Mucosa of stomach (tissue), 1 donor: ENCODE measurements around the gene CAP2.

ENCODE experiments used
- H3K27me3 ChIP-seq: one replicate; pipeline ENCODE4 v1.7.0; 2013; ENCODE audit warnings: mild to moderate bottlenecking, low read length; ENCODE audit not compliant: control insufficient read depth, insufficient read depth
- H3K36me3 ChIP-seq: one replicate; pipeline ENCODE4 v1.7.0; 2013; ENCODE audit warnings: low read length; ENCODE audit not compliant: control insufficient read depth, insufficient read depth
- H3K4me1 ChIP-seq: one replicate; pipeline ENCODE4 v1.7.0; 2013; ENCODE audit warnings: mild to moderate bottlenecking, low read length; ENCODE audit not compliant: control insufficient read depth, insufficient read depth
- H3K4me3 ChIP-seq: one replicate; pipeline ENCODE4 v1.7.0; 2013; ENCODE audit warnings: low read length
- H3K9ac ChIP-seq: one replicate; pipeline ENCODE4 v1.7.0; 2013; ENCODE audit warnings: mild to moderate bottlenecking, low read length, moderate library complexity
- H3K9me3 ChIP-seq: one replicate; pipeline ENCODE4 v1.7.0; 2013; ENCODE audit warnings: mild to moderate bottlenecking, low read length, moderate library complexity; ENCODE audit not compliant: control insufficient read depth
- donor health status: Pancreatic carcinoma.

The CAP2 gene

DNA sequence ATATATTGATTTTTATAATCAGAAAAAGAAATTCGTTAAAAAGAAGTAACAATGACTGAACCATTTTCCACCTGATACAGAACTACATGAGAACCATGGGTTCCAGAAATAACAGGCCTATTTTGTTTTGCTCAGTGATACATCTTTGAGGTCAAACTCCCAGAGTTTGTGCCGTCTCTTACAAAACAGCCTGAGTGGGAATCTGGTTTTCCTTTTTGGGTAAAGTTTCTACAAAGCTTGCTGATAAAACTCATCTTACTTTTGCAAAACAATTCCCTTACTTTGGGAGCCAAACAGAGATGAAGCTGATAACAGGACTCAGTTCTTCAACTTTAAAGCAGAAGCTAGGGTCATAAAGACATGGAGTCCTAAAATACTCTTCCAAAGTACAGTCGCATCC is 108.0 kb downstream of the CAP2 start:
- Histone ChIP-seq H3K9me3 (no peaks in the 10 kb centered on the region), H3K9ac (no peak overlapping the region), H3K36me3 (no peaks in the 10 kb centered on the region), H3K4me3 (no peak overlapping the region), H3K27me3 (no peaks in the 10 kb centered on the region), H3K4me1 (no peaks in the 10 kb centered on the region)

DNA sequence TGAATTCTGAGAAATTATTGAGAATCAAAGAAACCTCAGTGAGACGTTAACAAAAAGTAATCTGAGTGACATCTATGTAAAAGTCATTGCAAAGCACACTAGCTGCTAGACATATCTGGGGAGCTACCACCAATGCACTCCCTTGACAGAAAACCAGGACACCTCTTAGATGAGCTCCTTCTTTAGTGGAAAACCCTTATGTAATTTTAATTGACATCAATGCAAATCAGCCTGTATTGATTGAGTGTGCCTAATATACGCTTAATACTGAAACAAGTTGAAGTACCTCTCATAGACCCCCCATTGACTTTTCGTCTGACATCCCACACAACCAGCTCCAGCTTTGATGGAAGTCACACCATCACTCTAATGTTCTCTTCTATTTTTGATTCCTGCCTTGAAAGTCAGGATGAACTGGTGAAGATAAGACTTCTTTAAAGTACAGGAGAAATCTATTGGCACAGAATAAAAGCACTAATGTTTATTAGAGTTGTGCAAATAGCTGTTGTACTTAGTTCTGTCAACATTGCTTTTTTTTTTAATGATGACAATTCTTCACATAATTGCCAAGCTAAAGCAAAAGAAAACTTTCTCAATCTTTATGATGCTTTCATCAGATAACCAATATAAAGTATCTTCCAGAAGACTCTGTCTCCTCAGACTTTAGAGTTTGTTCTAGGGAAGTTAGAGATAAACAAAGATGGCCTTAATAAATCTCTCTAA is 108.7 kb downstream of the CAP2 start:
- Histone ChIP-seq H3K27me3 (no peaks in the 10 kb centered on the region), H3K9me3 (no peaks in the 10 kb centered on the region), H3K4me3 (no peak overlapping the region), H3K4me1 (no peaks in the 10 kb centered on the region), H3K36me3 (no peaks in the 10 kb centered on the region), H3K9ac (no peak overlapping the region)

DNA sequence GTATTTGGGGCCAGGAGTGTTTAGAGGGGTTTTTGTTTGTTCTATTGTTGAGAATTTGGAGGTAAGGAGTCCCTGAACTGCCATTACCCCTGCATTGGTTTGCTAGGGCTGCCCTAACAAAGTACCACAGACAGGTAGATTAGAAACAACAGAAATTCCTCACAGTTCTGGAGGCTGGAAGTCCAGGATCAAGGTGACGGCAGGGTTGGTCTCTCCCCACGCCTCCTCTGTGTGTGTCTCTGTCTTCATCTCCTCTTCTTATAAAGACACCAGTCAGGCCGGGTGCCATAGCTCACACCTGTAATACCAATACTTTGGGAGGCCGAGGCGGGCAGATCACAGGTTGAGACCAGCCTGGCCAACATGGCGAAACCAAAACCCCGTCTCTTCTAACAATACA is 109.7 kb downstream of the CAP2 start:
- Histone ChIP-seq H3K4me3 (no peak overlapping the region), H3K27me3 (no peaks in the 10 kb centered on the region), H3K9ac (no peak overlapping the region), H3K4me1 (no peaks in the 10 kb centered on the region), H3K9me3 (no peaks in the 10 kb centered on the region), H3K36me3 (no peaks in the 10 kb centered on the region)

DNA sequence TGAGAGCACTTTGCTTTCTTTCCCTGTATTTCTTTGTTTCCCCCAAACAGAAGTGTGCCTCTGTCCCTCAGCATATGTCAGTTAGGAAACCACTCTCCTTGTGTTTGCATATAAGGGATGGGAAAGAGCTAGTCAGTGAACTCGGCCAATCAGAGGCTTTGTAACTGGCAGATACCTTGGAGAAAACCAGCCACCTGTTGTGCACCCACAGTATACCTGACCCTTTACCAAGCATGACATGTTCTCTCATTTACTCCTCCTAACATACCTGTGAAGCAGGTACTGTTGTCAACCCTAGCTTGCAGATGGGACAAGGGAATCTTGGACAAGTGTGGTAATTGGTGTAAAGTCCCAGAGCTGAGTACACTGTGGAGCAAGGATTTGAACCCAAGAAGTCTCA is 110.6 kb downstream of the CAP2 start:
- Histone ChIP-seq H3K4me1 (no peaks in the 10 kb centered on the region), H3K9me3 (no peaks in the 10 kb centered on the region), H3K9ac (no peak overlapping the region)

DNA sequence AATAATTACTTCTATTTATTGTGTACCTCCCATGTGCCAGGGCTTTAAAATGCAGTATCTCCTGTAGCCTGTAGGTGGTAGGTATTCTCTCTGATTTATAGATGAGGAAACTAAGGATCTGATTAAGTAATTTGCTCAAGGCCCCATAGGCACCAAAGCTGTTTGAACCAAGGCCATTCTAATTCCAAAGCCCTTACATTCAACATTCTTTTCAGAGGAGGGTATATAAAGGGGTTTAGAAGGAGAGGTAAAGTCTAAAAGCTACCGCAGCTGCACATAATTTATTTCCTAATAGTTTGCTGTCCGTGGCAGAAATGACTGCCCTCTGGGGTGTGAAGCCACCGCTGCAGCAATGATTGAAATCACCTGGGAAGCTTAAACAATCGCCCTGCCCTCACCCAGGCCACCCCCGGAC is 111.7 kb downstream of the CAP2 start:
- H3K36me3 ChIP-seq: no peaks in the 10 kb centered on the region
- no peaks in the 10 kb centered on the region for H3K9me3 ChIP-seq
- H3K4me3 ChIP-seq: no peak overlapping the region
- H3K27me3 ChIP-seq: no peaks in the 10 kb centered on the region
- no peaks in the 10 kb centered on the region for H3K4me1 ChIP-seq
- no peak overlapping the region for H3K9ac ChIP-seq

More for the DNA sequence above, 110.6 kb downstream of the CAP2 start:
- Histone ChIP-seq H3K36me3 (no peaks in the 10 kb centered on the region), H3K4me3 (no peak overlapping the region), H3K27me3 (no peaks in the 10 kb centered on the region)

DNA sequence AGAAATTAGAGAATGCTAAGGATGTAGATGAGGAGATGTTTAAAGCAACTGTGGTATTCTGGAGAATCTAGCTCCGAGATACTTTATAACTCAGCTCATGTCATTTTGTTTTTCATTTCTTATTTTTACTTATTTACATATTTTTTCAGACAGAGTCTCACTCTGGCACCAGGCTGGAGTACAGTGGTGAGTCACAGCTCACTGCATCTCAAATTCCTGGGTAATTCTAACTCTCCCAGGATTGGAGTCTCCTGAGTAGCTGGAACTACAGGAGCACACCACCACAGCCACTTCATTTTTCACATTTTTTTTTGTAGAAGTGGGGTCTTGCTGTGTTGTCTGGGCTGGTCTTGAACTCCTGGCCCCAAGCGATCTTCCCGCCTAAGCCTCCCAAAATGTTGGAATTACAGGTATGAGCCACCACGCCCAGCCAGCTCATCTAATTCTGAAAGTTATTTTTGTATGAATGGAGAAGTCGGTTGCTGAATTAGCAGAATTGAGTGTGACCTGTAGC is 112.4 kb downstream of the CAP2 start:
- Histone ChIP-seq H3K36me3 (no peaks in the 10 kb centered on the region), H3K4me3 (no peak overlapping the region), H3K9me3 (no peaks in the 10 kb centered on the region), H3K4me1 (no peaks in the 10 kb centered on the region), H3K27me3 (no peaks in the 10 kb centered on the region), H3K9ac (no peak overlapping the region)

DNA sequence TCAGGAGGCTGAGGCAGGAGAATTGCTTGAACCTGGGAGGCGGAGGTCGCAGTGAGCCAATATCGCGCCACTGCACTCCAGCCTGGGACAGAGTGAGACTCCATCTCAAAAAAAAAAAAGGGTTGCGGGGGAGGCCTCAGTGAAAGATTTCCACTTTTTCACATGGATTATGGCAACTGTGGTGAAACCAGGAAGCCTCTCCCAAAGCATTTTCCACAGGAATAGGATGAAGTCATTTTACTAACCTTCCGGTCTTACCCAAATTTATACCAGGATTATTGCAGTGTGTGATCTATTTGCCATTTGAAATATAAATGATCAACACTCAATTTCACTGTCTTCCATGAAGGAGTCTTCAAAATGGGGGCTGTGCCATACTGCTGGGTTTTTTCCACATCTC is 113.1 kb downstream of the CAP2 start:
- H3K27me3 ChIP-seq: no peaks in the 10 kb centered on the region
- H3K4me1 ChIP-seq: no peaks in the 10 kb centered on the region
- no peaks in the 10 kb centered on the region for H3K9me3 ChIP-seq
- no peak overlapping the region for H3K9ac ChIP-seq
- no peak overlapping the region for H3K4me3 ChIP-seq
- no peaks in the 10 kb centered on the region for H3K36me3 ChIP-seq

DNA sequence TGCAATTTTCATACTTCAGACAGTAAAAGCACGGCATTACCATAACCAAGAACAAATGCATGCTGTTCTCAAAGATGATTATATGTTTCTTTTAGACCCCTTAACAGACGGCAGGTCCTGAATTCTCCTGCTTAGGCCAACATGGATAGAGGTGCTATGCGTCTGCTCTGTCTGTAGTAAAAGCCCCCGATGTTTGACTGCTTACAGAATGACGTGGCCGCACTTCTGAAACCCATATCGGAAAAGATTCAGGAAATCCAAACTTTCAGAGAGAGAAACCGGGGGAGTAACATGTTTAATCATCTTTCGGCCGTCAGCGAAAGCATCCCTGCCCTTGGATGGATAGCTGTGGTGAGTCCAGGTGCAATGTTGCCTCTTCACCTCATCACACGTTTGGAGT is 113.6 kb downstream of the CAP2 start:
- Histone ChIP-seq H3K9me3 (no peaks in the 10 kb centered on the region), H3K36me3 (no peaks in the 10 kb centered on the region), H3K4me3 (no peak overlapping the region), H3K9ac (no peak overlapping the region), H3K27me3 (no peaks in the 10 kb centered on the region), H3K4me1 (no peaks in the 10 kb centered on the region)

DNA sequence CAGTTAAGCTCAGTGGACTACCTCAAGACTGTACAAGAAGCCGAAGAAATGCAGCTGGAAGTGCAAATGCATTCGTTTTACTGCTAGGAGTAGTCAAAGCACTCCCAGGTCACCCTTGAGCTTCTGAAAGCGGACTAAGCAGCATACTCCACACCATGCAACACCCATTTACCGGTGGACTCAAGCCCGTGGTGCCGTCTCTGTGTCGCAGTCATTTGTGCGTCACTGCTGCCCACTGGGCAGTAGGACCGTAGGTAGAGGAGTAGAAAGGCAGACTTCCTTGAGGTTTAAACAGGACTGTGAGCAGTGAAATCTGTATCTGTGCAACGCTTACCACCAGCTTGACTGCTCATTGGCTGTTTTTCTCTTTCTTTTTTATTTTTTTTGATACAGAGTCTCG is 117.7 kb downstream of the CAP2 start:
- Histone ChIP-seq H3K9me3 (no peaks in the 10 kb centered on the region), H3K36me3 (no peaks in the 10 kb centered on the region)

DNA sequence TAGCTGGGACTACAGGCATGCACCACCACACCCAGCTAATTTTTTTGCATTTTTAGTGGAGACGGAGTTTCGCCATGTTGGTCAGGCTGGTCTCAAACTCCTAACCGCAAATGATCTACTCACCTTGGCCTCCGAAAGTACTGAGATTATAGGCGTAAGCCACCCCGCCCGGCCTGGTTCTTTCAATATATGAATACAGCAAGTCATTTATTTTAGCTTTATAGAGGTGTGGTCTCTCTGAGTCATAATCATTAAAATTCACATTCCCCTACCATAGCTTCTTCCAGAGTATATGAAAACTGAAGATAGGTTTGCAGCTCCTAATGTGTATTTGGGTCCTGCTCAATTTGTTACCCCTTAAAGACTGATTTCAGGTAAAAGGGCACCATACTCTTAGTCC is 118.2 kb downstream of the CAP2 start:
- Histone ChIP-seq H3K36me3 (no peaks in the 10 kb centered on the region), H3K4me1 (no peaks in the 10 kb centered on the region), H3K9ac (no peak overlapping the region), H3K27me3 (no peaks in the 10 kb centered on the region), H3K4me3 (no peak overlapping the region), H3K9me3 (no peaks in the 10 kb centered on the region)

More for the DNA sequence above, 117.7 kb downstream of the CAP2 start:
- H3K4me3 ChIP-seq: no peak overlapping the region
- no peaks in the 10 kb centered on the region for H3K27me3 ChIP-seq
- no peaks in the 10 kb centered on the region for H3K4me1 ChIP-seq
- H3K9ac ChIP-seq: no peak overlapping the region

DNA sequence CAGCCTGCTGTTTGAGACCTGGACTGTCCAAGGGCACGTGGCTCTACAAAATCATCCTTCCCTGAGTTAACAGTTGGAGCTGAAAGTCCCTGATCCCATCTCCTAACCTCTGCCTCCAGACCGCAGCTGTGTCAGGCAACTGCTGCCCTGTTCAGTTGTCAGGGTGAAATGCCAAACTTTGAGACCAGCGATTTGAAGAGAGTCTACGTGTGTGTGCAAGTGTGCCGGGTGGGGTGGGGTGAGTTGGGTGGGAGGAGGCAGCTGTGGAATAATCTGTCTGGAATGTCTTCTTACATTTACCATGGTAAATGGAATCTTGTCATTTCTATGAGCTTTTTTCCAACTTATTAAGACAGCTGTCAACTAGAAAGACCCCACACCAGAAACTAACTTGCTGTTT is 125.7 kb downstream of the CAP2 start:
- Histone ChIP-seq H3K36me3 (no peaks in the 10 kb centered on the region), H3K27me3 (no peaks in the 10 kb centered on the region), H3K9me3 (no peaks in the 10 kb centered on the region), H3K4me3 (no peak overlapping the region), H3K9ac (no peak overlapping the region), H3K4me1 (no peaks in the 10 kb centered on the region)

DNA sequence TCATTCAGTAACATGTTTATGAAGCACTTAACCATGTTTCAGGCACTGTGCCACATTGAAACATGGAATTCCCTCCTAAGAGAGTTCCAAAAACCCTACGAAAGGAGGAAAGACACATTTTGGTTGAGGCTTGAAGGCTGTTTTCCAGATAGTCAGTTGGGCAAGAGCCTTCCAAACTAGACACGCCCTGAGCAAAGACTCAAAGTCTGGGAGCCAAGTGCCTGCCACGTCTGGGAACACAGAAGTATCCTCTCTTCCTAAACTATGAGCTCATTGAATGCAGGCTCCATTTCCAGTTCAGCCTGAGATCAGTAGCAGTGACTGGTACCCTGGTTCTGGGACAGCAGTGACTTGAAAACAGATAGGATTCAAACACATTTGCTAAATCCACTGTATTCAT is 132.2 kb downstream of the CAP2 start:
- H3K4me3 ChIP-seq: no peak overlapping the region
- H3K27me3 ChIP-seq: no peaks in the 10 kb centered on the region
- no peaks in the 10 kb centered on the region for H3K9me3 ChIP-seq
- H3K9ac ChIP-seq: no peak overlapping the region
- no peaks in the 10 kb centered on the region for H3K4me1 ChIP-seq
- no peaks in the 10 kb centered on the region for H3K36me3 ChIP-seq

DNA sequence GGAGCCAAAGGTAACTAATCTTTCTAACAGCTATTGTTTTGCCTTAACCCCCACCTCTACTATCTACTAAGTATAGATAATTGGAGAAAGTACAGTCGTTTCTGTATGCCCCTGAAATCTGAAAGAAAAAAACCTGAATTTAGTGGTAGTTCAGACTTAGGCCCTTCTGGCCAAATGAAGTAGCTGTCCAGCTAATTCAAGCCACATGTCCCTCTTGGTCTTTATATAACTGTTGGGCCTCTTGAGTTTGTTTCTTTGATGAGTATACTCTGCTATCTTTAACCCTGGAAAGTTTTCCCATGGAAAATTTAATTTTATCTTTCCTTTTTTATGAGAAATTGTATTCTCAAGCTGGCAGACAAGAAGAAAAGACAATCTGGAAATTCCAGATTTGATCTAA is 133.7 kb downstream of the CAP2 start:
- H3K9ac ChIP-seq: no peak overlapping the region
- H3K27me3 ChIP-seq: no peaks in the 10 kb centered on the region
- H3K4me3 ChIP-seq: no peak overlapping the region
- no peaks in the 10 kb centered on the region for H3K36me3 ChIP-seq
- H3K4me1 ChIP-seq: no peaks in the 10 kb centered on the region
- no peaks in the 10 kb centered on the region for H3K9me3 ChIP-seq
